K562 (cell line): ENCODE results near the gene PIK3C2B. TPM values are rescaled to one million over a fixed set of nuclear protein-coding genes. Genes with fewer than 3 reads are reported as not detected.

Experiments
- CBX5 ChIP-seq: IDR thresholded peaks from 2 replicates; pipeline ENCODE4 v1.6.1; 2014; ENCODE audit warnings: low read depth, borderline replicate concordance
- CHD1 ChIP-seq: fragments of 200-600 bp; sonication (generic); IDR thresholded peaks from one replicate; pipeline ENCODE4 v1.6.1; 2012; ENCODE audit warnings: mild to moderate bottlenecking, moderate library complexity, low read length, inconsistent platforms
- DMBX1 ChIP-seq: fragments of 250-450 bp; sonication (Bioruptor Pico); IDR thresholded peaks from 2 replicates; pipeline ENCODE4 v1.8.0; 2022; ENCODE audit warnings: inconsistent platforms, mild to moderate bottlenecking, moderate library complexity, borderline replicate concordance
- DNMT1 ChIP-seq: fragments of 450-650 bp; IDR thresholded peaks from 2 replicates; pipeline ENCODE4 v1.6.1; 2016; ENCODE audit warnings: antibody characterized with exemption, mild to moderate bottlenecking
- EHMT2 ChIP-seq: fragments of 450-650 bp; IDR thresholded peaks from 2 replicates; pipeline ENCODE4 v1.6.1; 2018; ENCODE audit warnings: antibody characterized with exemption
- GATA2 ChIP-seq: sonication (generic); formaldehyde crosslinking; IDR thresholded peaks from 2 replicates; pipeline ENCODE4 v1.4.0; 2020; ENCODE audit warnings: mild to moderate bottlenecking, missing genetic modification reagents
- MYC ChIP-seq, 2 experiments: fragments of 250-450 bp in 1 of 2; sonication (Bioruptor Pico) in 1 of 2; IDR thresholded peaks; 2 replicates each; pipeline versions ENCODE4 v1.5.1 to v1.6.1; 2012 to 2021; ENCODE audit warnings: low read depth in 2 of 2, borderline replicate concordance in 1 of 2, improper control_type of control experiment in 1 of 2, low read length in 1 of 2, mild to moderate bottlenecking in 1 of 2, moderate library complexity in 1 of 2
- NFIX ChIP-seq: fragments of 250-450 bp; sonication (Bioruptor Pico); IDR thresholded peaks from 2 replicates; pipeline ENCODE4 v1.4.0; 2020; ENCODE audit warnings: low read depth, mild to moderate bottlenecking, moderate library complexity
- NR2C2 ChIP-seq, 2 experiments: fragments of 200-800 bp in 1 of 2; sonication (Bioruptor generic) in 1 of 2; sonication (generic) in 1 of 2; formaldehyde crosslinking in 1 of 2; IDR thresholded peaks; 2 replicates each; pipeline versions ENCODE4 v1.6.1 to v1.8.0; 2016 to 2022; ENCODE audit warnings: mild to moderate bottlenecking in 1 of 2, missing compliant biosample characterization in 1 of 2, missing genetic modification characterization in 1 of 2, missing genetic modification reagents in 1 of 2
- PTRF ChIP-seq: fragments of 450-650 bp; IDR thresholded peaks from 2 replicates; pipeline ENCODE4 v1.6.1; 2016; ENCODE audit warnings: mild to moderate bottlenecking, missing genetic modification characterization, missing compliant biosample characterization
- RB1 ChIP-seq: fragments of 450-650 bp; IDR thresholded peaks from 2 replicates; pipeline ENCODE4 v1.6.1; 2017; ENCODE audit warnings: low read depth, mild to moderate bottlenecking
- RCOR1 ChIP-seq, 2 experiments: IDR thresholded peaks; 2 replicates each; pipeline ENCODE4 v1.6.1; 2012; ENCODE audit warnings: low read depth in 2 of 2, low read length in 2 of 2, borderline replicate concordance in 1 of 2, improper control_type of control experiment in 1 of 2
- ZNF436 ChIP-seq: fragments of 250-450, 450-650 bp; sonication (Bioruptor Pico); formaldehyde crosslinking; IDR thresholded peaks from 2 replicates; pipeline ENCODE4 v1.7.0; 2020; ENCODE audit warnings: mild to moderate bottlenecking
- ZNF561 ChIP-seq: fragments of 450-650 bp; formaldehyde crosslinking; conservative IDR thresholded peaks from 2 replicates; pipeline ENCODE4 v1.4.0; 2020; ENCODE audit warnings: mild to moderate bottlenecking, moderate library complexity
- polyA plus RNA-seq, 8 experiments: library from polyadenylated mRNA; depleted of rRNA in 4 of 8; stranded (reverse) in 5 of 8; unstranded in 3 of 8; fragments of >200 nt; fragmentation: Nextera tagmentation in 2 of 8; fragmentation: Illumina TruSeq in 1 of 8; extraction: Ambion mirVana in 2 of 8; extraction: Trizol in 1 of 8; gene quantifications; 2 replicates each; pipeline versions ENCODE4 v1.2.1 to v1.2.3, GENCODE V29; 2011 to 2014; ENCODE audit warnings: inconsistent platforms in 1 of 8, missing spikeins in 1 of 8
- total RNA-seq, 7 experiments: library from RNA; depleted of rRNA in 6 of 7; stranded (reverse); fragments of >200 nt in 6 of 7; fragmentation: Illumina TruSeq in 2 of 7; extraction: Trizol in 2 of 7; gene quantifications; 2 replicates each; pipeline versions ENCODE4 v1.2.1 to v1.2.3, GENCODE V29; 2011 to 2021; ENCODE audit warnings: low replicate concordance in 1 of 7
- TF ChIP-seq, protein P1 (sequence below): fragments of 250-450 bp; sonication (Bioruptor Pico); IDR thresholded peaks from 2 replicates; pipeline ENCODE4 v1.5.0; 2021; ENCODE audit warnings: mild to moderate bottlenecking, moderate library complexity
- TF ChIP-seq, protein P2 (sequence below), 2 experiments: fragments of 450-650 bp in 1 of 2; IDR thresholded peaks; 2 replicates each; pipeline ENCODE4 v1.6.1; 2011 to 2017; ENCODE audit warnings: low read depth in 2 of 2, antibody characterized with exemption in 1 of 2, borderline replicate concordance in 1 of 2, low read length in 1 of 2, mild to moderate bottlenecking in 1 of 2, mixed read lengths in 1 of 2; ENCODE audit not compliant: control insufficient read depth in 1 of 2
- TF ChIP-seq, protein P3 (sequence below): fragments of 450-650 bp; IDR thresholded peaks from 2 replicates; pipeline ENCODE4 v1.6.1; 2017; ENCODE audit warnings: antibody characterized with exemption
- TF ChIP-seq, protein P4 (sequence below): fragments of 450-650 bp; IDR thresholded peaks from 2 replicates; pipeline ENCODE4 v1.6.1; 2016

Gene PIK3C2B
- total and polyA plus RNA-seq, 9 of the 15 experiments (the other 6 are each of a cell fraction or from before 2014, with no cell fraction given), result 0.10 to 2.9 (median 0.72) TPM

DNA sequence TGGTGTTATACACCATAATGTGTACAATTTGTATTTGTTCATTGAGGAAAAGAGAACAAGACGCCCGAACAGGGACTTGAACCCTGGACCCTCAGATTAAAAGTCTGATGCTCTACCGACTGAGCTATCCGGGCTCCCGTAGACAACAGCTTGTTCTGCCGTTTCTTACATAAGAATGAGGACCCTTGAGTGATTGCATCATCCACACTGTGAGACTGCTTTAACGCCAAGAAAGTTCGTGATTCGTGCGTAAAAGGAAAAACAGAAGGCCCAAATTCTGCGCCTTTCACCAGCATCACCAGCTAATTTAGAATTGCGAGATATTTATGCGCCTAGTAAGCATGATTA is 12.3 kb upstream of the PIK3C2B start (continued):
- TF ChIP-seq, protein P1, sequence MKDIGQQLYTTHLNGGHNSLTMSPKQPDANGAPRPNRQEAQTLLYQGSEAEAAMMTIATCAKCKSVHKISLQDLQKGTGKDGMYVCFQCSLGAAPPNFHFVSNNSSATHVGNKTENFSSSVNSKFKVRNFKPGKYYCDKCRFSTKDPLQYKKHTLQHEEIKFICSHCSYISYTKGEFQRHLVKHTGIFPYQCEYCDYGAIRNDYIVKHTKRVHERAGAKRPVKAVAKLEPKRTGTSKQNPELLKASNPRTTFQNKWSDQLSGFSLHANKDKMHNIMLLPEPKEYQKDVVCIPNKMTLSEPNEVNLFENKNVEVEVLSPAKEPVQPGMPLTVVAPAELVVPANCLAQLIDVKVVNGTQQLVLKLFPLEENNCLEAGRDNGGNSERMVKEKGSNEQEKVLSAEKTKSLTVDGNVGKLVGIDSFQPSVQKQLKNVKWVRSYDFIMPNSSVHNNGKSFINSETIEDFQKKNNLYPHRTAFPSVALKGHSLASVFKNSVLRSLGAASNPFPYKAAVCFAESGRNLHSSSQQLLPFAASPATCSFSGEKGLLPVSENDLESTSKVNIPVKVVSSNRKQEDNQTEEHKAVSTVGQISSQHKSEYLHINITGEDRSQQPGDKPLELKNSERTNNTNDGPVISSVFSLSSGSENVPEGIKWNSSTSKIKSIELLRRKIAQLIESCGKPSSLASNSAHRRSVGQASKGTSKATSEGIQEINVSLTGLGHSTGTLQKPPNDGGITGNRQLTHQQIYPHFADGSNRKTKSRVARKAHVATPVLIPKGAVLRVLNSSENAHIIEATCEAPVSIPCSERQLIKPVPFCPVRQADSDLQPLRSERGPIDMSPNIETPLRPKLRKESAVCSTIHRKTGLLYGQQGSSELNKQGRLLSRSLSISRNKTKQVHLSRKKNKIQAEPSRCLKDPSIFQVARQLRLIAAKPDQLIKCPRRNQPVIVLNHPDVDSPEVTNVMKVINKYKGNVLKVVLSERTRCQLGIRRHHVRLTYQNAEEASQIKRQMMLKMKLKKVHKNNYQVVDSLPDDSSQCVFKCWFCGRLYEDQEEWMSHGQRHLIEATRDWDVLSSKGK (CRISPR knock-in tag), result 0 out of 2 replicates have a peak, but pooled peaks have one; percentile 21
- TF ChIP-seq NFIX (CRISPR knock-in tag) (no peak), GATA2 (CRISPR knock-in tag) (no peak), MYC (IDR thresholded peaks at IDR 0.05; ENCODE audit: low read depth, low read length) (peak; percentile 88), MYC (CRISPR knock-in tag; IDR thresholded peaks at IDR 0.05; ENCODE audit: borderline replicate concordance, low read depth) (no peak; the same call in 1 of the 2 replicates), ZNF436 (CRISPR knock-in tag) (0 out of 2 replicates have a peak, but pooled peaks have one; percentile 16), PTRF (tag) (no peak), ZNF561 (no peak), DMBX1 (peak; percentile 9; the same call in 1 of the 2 replicates), CBX5 (no peak), CHD1 (no peak), RCOR1 (IDR thresholded peaks at IDR 0.05; ENCODE audit: borderline replicate concordance in 1 of 2, low read depth in 2 of 2, low read length in 2 of 2) (peak in 1 of 2 experiments; percentile 61; a peak in 1 of 4 replicates), EHMT2 (no peak), RB1 (peak; percentile 90), DNMT1 (no peak), NR2C2 (CRISPR knock-in tag; IDR thresholded peaks at IDR 0.05) (0 out of 2 replicates have a peak, but pooled peaks have one; percentile 48), NR2C2 (tag; IDR thresholded peaks at IDR 0.05) (no peak; the same call in 1 of the 2 replicates)
- TF ChIP-seq, protein P2, sequence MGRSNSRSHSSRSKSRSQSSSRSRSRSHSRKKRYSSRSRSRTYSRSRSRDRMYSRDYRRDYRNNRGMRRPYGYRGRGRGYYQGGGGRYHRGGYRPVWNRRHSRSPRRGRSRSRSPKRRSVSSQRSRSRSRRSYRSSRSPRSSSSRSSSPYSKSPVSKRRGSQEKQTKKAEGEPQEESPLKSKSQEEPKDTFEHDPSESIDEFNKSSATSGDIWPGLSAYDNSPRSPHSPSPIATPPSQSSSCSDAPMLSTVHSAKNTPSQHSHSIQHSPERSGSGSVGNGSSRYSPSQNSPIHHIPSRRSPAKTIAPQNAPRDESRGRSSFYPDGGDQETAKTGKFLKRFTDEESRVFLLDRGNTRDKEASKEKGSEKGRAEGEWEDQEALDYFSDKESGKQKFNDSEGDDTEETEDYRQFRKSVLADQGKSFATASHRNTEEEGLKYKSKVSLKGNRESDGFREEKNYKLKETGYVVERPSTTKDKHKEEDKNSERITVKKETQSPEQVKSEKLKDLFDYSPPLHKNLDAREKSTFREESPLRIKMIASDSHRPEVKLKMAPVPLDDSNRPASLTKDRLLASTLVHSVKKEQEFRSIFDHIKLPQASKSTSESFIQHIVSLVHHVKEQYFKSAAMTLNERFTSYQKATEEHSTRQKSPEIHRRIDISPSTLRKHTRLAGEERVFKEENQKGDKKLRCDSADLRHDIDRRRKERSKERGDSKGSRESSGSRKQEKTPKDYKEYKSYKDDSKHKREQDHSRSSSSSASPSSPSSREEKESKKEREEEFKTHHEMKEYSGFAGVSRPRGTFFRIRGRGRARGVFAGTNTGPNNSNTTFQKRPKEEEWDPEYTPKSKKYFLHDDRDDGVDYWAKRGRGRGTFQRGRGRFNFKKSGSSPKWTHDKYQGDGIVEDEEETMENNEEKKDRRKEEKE (IDR thresholded peaks at IDR 0.05; ENCODE audit: borderline replicate concordance in 1 of 2, control insufficient read depth in 1 of 2, low read depth in 2 of 2, low read length in 1 of 2), result 0 out of 4 replicates have a peak, but pooled peaks of 1 of the 2 experiments have one; percentile 59
- TF ChIP-seq, protein P3, sequence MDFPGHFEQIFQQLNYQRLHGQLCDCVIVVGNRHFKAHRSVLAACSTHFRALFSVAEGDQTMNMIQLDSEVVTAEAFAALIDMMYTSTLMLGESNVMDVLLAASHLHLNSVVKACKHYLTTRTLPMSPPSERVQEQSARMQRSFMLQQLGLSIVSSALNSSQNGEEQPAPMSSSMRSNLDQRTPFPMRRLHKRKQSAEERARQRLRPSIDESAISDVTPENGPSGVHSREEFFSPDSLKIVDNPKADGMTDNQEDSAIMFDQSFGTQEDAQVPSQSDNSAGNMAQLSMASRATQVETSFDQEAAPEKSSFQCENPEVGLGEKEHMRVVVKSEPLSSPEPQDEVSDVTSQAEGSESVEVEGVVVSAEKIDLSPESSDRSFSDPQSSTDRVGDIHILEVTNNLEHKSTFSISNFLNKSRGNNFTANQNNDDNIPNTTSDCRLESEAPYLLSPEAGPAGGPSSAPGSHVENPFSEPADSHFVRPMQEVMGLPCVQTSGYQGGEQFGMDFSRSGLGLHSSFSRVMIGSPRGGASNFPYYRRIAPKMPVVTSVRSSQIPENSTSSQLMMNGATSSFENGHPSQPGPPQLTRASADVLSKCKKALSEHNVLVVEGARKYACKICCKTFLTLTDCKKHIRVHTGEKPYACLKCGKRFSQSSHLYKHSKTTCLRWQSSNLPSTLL, result peak; percentile 77
- TF ChIP-seq, protein P4, sequence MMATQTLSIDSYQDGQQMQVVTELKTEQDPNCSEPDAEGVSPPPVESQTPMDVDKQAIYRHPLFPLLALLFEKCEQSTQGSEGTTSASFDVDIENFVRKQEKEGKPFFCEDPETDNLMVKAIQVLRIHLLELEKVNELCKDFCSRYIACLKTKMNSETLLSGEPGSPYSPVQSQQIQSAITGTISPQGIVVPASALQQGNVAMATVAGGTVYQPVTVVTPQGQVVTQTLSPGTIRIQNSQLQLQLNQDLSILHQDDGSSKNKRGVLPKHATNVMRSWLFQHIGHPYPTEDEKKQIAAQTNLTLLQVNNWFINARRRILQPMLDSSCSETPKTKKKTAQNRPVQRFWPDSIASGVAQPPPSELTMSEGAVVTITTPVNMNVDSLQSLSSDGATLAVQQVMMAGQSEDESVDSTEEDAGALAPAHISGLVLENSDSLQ, result no peak
